Measurements from ENCODE around the gene MAGEB3. TPM values are rescaled to one million over a fixed set of nuclear protein-coding genes. Genes with fewer than 3 reads are reported as not detected.

MAGEB3 gene
- not detected for total RNA-seq

GRCh38 chrX:30230395-30230794, at the start of gene MAGEB3:
Gene MAGEB3 (plus strand): TSS chrX:30230657. CDS start chrX:30235925, 5,268 bp downstream.

GRCh38 chrX:30215357-30215843, 15.1 kb upstream of the MAGEB3 start, which contains the start of gene MAGEB2:
Gene MAGEB2 (plus strand): TSS chrX:30215563. CDS start chrX:30218581, 3,018 bp downstream.

GRCh38 chrX:30241724-30242415, 11.4 kb downstream of the MAGEB3 start, which contains the start of gene MAGEB4:
Gene MAGEB4 (plus strand): TSS chrX:30242000. CDS start chrX:30242136, 136 bp downstream.

GRCh38 chrX:30246769-30247489, 16.5 kb downstream of the MAGEB3 start, which contains the start of gene MAGEB1:
Gene MAGEB1 (plus strand): TSS chrX:30247146. CDS start chrX:30250494, 3,348 bp downstream.

Other genes starting within 250 kb of the MAGEB3 start
- not detected for gene MAGEB2, start 15.1 kb upstream of the MAGEB3 start, total RNA-seq
- gene MAGEB4, start 11.3 kb downstream of the MAGEB3 start, total RNA-seq: not detected
- not detected for gene MAGEB1, start 16.5 kb downstream of the MAGEB3 start, total RNA-seq
- gene NR0B1, start 78.7 kb downstream of the MAGEB3 start, total RNA-seq: 1 to 10 TPM; 1.0 to 3.7 TPM

All from melanocyte of skin (primary cell).